ENCODE results near the gene P4HA2.
"Not testable (repeated sequence)": the region's sequence is repeated elsewhere in the genome, so short reads cannot be mapped to it uniquely, and the experiment has no call there.

Gene P4HA2

GRCh38 chr5:132198571-132198970 lies 29.1 kb downstream of the P4HA2 start:
- DNase-seq, result no peak

DNA sequence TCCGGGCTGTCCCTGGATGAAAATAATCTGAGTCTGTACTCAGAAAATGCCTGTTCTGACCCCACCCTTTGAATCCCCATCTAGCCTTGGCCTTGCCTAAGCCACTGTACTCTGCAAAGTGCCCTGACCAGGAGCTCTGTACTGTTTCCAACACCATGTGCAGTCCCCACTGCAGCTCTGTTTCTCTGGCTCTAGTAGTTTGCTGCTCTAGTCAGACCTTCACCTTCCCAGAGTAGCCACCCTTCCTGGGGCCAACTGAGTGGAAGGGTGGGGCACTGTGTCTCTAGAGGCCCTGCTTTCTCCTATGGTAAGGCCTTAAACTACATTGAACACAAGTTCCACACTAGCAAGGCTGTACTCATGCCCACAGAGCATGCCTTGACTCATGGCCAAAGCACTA lies 31.9 kb downstream of the P4HA2 start:
- DNase-seq, result no peak

GRCh38 chr5:132193165-132193694 lies 34.4 kb downstream of the P4HA2 start:
- peak in 1 of 3 experiments; percentile 31 for DNase-seq

- peak; percentile 29 to 78 (median 51) for DNase-seq
These were observed 37.4 kb downstream of the P4HA2 start for GRCh38 chr5:132190161-132190817.

DNA sequence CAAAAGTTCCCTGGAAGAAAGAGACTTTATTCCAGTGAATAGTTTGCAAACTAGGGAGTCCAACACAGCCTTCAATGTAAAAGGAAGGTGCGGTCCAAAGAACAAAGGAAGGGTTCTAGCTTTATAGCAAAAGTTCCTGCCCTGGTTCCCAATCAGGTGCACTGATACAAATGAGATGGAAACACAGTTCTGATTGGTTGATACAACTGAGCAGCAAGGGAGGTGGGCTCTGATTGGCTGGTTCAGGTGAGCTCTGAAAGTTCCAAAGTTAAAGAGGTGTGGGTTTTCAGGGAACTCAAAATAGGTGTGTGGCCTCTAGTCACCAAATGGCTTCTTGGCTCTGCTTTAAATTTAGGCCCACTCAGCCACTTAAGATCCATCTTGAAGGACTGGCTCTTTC lies 43.1 kb downstream of the P4HA2 start:
- no peak for DNase-seq

- DNase-seq, result no peak
These were observed 43.9 kb downstream of the P4HA2 start for GRCh38 chr5:132183723-132184122.

GRCh38 chr5:132182359-132183040 lies 45.2 kb downstream of the P4HA2 start:
- DNase-seq, result no peak

DNA sequence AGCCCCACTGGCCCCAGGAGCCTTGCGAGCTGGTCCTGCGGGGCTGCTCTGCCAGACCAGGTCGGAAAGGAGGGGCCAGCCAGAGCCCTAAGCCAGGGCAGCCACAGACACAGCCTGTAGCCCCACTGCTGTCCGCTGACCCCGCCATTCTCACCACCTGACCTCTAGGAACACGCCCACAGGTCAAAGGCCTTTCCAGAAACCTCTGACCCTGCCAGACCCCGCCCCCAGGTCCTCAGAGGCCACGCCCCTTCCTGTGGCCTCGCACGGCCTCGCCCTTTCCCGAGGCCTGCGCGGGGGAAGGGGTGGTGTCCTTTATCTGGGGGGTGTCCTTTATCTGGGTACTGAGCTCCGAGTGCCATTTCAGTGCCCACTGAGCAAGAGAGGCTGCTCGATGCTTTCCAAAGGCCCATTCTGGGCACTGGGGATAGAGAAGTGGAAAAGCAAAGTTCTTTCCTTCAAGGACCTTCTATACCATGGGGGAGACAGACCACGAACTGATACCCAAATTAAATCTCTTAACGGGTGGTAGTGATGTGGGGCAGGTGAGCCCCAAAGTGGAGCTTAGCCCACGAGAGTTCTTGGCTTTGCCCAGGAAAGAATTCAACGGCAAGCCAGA lies 46.5 kb downstream of the P4HA2 start:
- no peak for DNase-seq

DNA sequence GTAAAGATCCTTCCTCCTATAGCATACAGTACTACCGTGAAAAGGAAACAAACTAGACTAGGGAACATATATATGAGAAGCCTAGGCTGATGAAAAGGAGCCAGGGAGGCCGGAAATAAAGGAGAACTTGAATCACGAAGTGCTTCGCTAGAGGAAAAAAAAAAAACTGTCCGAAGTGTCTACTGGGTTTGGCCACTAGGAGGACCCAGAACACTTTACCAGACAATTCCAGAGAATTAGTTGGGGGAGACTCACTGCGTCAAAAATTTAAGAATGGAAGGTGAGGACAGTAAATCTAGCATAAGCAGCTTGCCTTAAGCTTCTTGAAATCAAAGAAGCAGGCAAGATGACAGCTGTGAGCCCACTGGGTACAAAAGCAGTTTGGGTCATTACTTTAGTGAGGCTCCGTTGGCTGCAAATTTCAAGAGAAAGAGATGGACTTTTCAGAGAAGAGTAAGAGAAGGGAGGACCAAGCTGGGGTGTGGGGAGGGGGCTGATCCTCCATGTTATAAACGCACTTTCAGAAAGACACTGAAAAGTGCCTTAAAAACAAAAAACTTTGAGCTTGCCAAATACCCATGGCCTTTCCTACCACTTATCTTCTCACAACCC lies 47.4 kb downstream of the P4HA2 start:
- peak in 2 of 3 experiments; percentile 7 to 31 for DNase-seq

DNA sequence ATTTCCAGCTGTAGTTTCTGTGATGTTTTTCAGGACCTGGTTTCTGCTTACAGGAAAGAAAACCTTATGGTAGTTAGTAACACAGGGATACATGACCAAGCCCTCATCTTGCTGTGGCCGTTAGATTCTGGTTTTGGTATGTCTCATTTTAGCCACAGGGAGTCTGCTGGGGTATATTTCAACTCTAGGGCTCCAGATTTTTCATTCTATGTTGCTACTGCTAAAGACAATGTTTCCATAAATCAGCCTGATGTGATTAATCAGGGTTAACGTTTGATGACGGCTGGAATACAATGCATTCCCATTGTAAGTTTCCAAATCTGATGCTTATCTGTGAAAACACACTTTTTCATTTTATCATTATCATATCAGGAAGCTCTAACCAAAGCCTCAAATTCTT lies 48.2 kb downstream of the P4HA2 start:
- no peak for DNase-seq

DNA sequence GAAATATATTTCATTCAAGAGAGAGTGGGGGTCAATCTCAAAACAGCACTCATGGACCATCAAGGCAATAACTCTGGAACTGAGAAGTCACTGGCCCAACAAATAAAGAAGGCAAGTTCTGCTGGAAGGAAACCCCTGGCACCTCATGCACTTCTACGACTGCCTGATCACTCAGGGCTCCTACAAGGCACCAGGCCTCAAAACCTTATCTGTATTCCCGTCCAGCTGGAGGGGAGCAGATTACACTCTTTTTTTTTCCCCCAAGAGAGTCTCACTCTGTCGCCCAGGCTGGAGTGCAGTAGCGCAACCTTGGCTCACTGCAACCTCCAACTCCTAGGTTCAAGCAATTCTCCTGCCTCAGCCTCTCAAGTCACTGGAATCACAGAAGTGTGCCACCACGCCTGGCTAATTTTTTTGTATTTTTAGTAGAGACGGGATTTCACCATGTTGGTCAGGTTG lies 49.9 kb downstream of the P4HA2 start:
- DNase-seq, result no peak

- no peak for DNase-seq
These were observed 50.7 kb downstream of the P4HA2 start for GRCh38 chr5:132176987-132177386.

DNA sequence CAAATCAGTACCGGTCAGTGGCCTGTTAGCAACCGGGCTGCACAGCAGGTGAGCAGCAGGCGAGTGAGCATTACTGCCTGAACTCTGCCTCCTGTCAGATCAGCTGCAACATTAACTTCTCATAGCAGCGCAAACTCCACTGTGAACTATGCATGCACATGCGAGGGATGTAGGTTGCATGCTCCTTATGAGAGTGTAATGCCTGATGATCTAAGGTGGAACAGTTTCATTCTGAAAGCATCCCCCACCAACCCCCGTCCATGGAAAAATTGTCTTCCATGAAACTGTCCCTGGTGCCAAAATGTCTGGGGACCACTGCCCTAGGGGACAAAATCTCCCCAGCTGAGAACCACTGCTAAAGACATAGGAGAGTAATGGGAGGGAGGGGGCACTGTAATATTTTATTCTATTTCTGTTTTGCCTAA lies 51.1 kb downstream of the P4HA2 start:
- peak in 1 of 3 experiments; percentile 14 for DNase-seq

DNA sequence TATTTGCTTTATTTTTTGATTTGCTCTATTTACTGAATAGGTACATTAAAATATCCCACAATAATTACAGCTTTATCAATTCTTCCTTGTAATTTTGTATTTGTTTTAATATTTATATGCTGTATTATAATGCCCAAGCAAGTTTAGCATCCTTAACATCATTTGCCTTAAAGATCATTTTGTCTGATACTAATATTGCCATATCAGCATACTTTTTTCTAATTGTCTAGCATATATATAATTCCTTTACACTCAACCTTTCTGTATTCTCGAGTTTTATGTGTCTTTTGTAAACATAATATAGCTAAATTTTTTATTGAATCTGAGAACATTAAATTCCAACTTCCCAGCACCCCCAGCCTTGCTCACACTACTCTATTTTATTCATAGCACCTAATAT lies 64.7 kb downstream of the P4HA2 start:
- DNase-seq, result no peak

- DNase-seq, result not testable (repeated sequence)
These were observed 65.9 kb downstream of the P4HA2 start for GRCh38 chr5:132161574-132162326.

- DNase-seq, result no peak
These were observed 71.2 kb downstream of the P4HA2 start for GRCh38 chr5:132156413-132156812.

DNA sequence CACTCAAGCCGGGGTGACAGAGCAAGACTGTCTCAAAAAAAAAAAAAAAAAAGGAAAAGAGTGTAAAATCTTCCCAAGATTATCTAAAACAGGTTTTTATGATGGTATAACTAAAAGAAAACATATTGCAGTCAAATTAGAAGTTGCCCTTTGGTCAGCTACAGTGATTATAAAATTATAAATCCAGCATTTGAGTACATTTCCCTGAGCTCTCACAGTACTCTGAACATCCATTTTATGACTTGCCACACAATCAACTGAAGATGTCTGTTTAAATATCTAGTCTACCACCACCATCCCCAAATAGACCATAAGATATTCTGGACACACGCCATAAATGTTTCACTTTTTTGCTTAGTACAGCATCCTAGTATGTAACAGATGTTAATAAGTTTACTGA lies 77.1 kb downstream of the P4HA2 start:
- no peak for DNase-seq

DNA sequence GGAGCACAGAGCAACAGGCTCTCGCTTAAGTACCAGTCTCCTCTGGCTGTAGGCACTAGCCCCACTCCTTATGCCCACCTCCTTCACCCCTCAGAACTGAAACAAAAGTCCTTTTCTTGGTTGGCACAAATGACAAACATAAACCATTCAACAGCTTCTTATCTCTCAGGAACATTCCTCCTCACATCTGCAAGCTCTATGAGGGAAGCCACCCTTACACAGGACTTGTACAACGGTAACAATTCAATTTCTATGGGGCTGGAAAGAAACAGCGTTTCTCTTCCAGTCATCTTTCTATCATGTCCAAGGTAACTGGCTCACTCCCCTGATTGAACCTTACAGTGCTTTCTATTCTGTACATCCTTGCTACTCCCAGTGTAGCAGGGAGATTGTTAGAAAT lies 80.0 kb downstream of the P4HA2 start:
- no peak for DNase-seq

DNA sequence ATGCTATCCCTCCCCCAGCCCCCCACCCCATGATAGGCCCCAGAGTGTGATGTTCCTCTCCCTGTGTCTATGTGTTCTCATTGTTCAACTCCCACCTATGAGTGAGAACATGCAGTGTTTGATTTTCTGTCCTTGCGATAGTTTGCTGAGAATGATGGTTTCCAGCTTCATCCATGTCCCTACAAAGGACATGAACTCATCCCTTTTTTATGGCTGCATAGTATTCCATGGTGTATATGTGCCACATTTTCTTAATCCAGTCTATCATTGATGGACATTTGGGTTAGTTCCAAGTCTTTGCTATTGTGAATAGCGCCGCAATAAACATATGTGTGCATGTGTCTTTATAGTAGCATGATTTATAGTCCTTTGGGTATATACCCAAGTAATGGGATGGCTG lies 82.3 kb downstream of the P4HA2 start:
- not testable (repeated sequence) for DNase-seq

- no peak for DNase-seq
These were observed 84.5 kb downstream of the P4HA2 start for GRCh38 chr5:132143148-132143547.

GRCh38 chr5:132142459-132142858 lies 85.2 kb downstream of the P4HA2 start:
- no peak for DNase-seq

All from NCI-H1417 (cell line).